ENCODE measurements around the gene SLC17A9.

DNA sequence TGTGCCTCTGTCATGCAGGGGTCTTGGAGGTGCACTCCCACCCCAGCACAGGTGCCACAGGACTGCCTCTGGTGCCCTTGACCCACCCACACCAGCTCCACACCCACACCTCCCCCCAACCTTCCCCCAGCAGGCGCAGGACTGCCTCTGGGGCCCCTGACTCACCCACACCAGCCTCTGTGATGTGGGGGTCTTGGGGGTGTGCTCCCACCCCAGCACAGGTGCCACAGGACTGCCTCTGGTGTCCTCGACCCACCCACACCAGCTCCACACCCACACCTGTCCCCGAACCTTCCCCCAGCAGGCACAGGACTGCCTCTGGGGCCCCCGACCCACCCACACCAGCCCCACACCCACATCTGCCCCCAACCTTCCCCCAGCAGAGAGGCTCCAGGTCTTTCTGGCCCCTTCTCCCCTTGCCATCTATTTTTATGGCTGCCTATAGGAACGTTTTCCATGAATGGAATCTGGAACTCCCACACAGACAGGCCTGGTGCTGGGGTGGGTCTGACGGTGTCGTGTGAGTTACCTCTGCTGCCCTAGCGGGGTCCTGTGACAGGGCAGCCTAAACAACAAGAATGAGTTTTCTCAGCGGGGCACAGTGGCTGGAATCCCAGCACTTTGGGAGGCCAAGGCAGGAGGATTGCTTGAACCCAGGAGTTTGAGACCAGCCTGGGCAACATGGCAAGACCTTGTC, 23.5 kb downstream of the SLC17A9 start:
- TF ChIP-seq, protein P1, sequence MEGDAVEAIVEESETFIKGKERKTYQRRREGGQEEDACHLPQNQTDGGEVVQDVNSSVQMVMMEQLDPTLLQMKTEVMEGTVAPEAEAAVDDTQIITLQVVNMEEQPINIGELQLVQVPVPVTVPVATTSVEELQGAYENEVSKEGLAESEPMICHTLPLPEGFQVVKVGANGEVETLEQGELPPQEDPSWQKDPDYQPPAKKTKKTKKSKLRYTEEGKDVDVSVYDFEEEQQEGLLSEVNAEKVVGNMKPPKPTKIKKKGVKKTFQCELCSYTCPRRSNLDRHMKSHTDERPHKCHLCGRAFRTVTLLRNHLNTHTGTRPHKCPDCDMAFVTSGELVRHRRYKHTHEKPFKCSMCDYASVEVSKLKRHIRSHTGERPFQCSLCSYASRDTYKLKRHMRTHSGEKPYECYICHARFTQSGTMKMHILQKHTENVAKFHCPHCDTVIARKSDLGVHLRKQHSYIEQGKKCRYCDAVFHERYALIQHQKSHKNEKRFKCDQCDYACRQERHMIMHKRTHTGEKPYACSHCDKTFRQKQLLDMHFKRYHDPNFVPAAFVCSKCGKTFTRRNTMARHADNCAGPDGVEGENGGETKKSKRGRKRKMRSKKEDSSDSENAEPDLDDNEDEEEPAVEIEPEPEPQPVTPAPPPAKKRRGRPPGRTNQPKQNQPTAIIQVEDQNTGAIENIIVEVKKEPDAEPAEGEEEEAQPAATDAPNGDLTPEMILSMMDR (IDR thresholded peaks at IDR 0.05) = no peak
- TF ChIP-seq POLR2A (IDR thresholded peaks at IDR 0.05) = no peak

Data from Peyer's patch (tissue), 4 donors.